HFFc6 (cell line): ENCODE results near the gene RPS18. TPM values are rescaled to one million over a fixed set of nuclear protein-coding genes. Genes with fewer than 3 reads are reported as not detected.

Source experiments
- DNase-seq: peaks from one replicate; pipeline ENCODE4 v3.0.0-alpha.2; 2018
- H3K27ac Mint-ChIP-seq: 2 replicates; pipeline ENCODE4 v1.8.0; 2020; ENCODE audit warnings: mild to moderate bottlenecking, mixed read lengths
- H3K27me3 Mint-ChIP-seq: 2 replicates; pipeline ENCODE4 v1.8.0; 2021; ENCODE audit warnings: mild to moderate bottlenecking, moderate library complexity, mixed read lengths; ENCODE audit not compliant: insufficient read depth
- H3K36me3 Mint-ChIP-seq: 2 replicates; pipeline ENCODE4 v1.8.0; 2021; ENCODE audit warnings: low read depth, mixed read lengths
- H3K4me1 Mint-ChIP-seq: 2 replicates; pipeline ENCODE4 v1.8.0; 2020; ENCODE audit warnings: low read depth, mixed read lengths
- H3K4me3 Mint-ChIP-seq: 2 replicates; pipeline ENCODE4 v1.8.0; 2020; ENCODE audit warnings: mild to moderate bottlenecking, moderate library complexity, mixed read lengths
- H3K9me3 Mint-ChIP-seq: 2 replicates; pipeline ENCODE4 v1.8.0; 2020; ENCODE audit warnings: mild to moderate bottlenecking, mixed read lengths
- CTCF ChIP-seq: fragments of 200-600 bp; sonication (generic); IDR thresholded peaks from 2 replicates; pipeline ENCODE4 v1.5.0; 2021; ENCODE audit warnings: antibody characterized with exemption, mild to moderate bottlenecking
- total RNA-seq, 6 experiments: library from RNA; stranded (reverse); fragmentation: NEBNext Ultra II Directional; extraction: Animal tissue kit (Norgen Biotek cat#: 25700); gene quantifications; 2 replicates in 1 of 6; 3 replicates in 5 of 6; pipeline ENCODE4 v1.2.3, GENCODE V29; 2021

The RPS18 gene
- total RNA-seq, 6 experiments from 2014 or later = 1,449 to 2,347 (median 1,965) TPM

GRCh38 chr6:33277663-33278391 is 6.0 kb downstream of the RPS18 start:
- peaks cover 38% of the 10 kb centered on the region for H3K36me3 Mint-ChIP-seq

DNA sequence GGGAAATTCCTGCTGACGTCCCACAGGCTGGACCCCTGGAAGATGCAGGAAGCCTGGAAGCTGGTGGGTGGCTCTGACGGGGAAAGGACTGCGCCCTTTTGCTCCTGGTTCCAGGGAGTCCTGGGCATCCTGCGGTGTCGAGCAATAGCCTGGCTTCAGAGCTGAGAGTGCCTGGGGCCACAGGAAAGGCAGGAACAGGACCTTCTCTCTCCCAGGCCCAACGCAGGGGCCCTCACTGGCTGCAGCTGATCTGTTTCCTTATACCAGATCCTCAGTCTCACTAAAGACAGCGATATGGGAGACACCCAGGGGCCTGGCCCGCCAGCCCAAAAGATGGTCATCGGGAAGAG is 6.5 kb downstream of the RPS18 start:
- no peak overlapping the region for H3K4me3 Mint-ChIP-seq
- H3K4me1 Mint-ChIP-seq = peaks cover 35% of the 10 kb centered on the region
- peaks cover 33% of the 10 kb centered on the region for H3K36me3 Mint-ChIP-seq
- H3K9me3 Mint-ChIP-seq = no peaks in the 10 kb centered on the region
- 0 out of 2 replicates have a peak overlapping the region, but pooled peaks have one; percentile 7 for H3K27ac Mint-ChIP-seq
- TF ChIP-seq CTCF = no peak
- peaks cover 18% of the 10 kb centered on the region; the same call in 1 of the 2 replicates for H3K27me3 Mint-ChIP-seq
- no peak for DNase-seq

More at GRCh38 chr6:33277663-33278391, 6.0 kb downstream of the RPS18 start:
- TF ChIP-seq CTCF = no peak
- Mint-ChIP-seq H3K27ac (peak overlapping the region; percentile 78), H3K27me3 (peaks cover 21% of the 10 kb centered on the region; the same call in 1 of the 2 replicates), H3K4me1 (peaks cover 41% of the 10 kb centered on the region), H3K9me3 (peaks cover 2% of the 10 kb centered on the region; the same call in 1 of the 2 replicates), H3K4me3 (peak overlapping the region; percentile 73)
- no peak for DNase-seq

DNA sequence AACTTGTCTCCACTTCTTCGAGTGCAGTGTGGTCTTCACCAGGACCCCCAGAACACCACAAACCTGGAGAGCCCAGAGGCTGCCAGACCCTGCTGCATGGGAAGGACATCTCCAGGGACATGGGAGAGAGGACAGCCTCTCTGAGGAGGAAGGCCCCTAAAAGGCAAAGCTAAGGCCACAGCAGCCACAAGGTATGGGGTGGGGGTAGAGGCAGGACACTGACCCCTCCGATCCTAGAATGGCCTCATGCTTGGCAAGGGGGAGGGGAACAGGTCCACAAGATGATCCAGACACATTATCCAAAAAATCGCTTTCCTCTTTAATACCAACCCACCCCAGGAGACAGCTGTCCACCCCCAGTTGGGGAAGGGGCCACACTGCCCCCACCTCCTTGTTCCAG is 6.9 kb downstream of the RPS18 start:
- H3K27me3 Mint-ChIP-seq = peaks cover 14% of the 10 kb centered on the region; the same call in 1 of the 2 replicates
- TF ChIP-seq CTCF = no peak
- H3K36me3 Mint-ChIP-seq = peaks cover 28% of the 10 kb centered on the region
- DNase-seq = no peak
- H3K4me3 Mint-ChIP-seq = no peak overlapping the region
- H3K9me3 Mint-ChIP-seq = no peaks in the 10 kb centered on the region
- H3K4me1 Mint-ChIP-seq = peaks cover 31% of the 10 kb centered on the region
- 0 out of 2 replicates have a peak overlapping the region, but pooled peaks have one; percentile 7 for H3K27ac Mint-ChIP-seq

DNA sequence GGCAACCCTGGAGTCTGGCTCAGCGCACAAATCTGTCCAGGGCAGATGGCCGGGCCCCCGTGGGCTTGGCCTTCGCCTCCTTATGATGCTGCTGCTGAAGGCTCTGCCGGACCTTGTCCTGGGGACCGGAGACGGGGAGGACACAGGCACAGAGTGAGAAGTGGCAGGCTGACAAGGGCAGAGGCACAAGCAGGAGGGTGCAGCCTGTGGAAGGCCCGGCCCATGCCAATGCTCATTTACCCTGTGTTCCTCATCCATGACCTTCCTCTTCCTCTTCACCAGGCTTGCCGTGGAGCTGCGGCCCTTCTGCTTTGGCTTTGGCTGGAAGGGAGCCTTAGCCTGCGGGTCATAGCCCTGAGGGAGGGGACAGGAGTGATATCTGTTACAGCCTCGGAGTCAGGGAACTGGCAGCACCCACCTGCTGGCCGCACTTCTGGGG is 7.4 kb downstream of the RPS18 start:
- peaks cover 26% of the 10 kb centered on the region for H3K4me1 Mint-ChIP-seq
- no peak for DNase-seq
- no peak overlapping the region for H3K27ac Mint-ChIP-seq
- TF ChIP-seq CTCF = no peak
- no peak overlapping the region for H3K4me3 Mint-ChIP-seq
- H3K9me3 Mint-ChIP-seq = no peaks in the 10 kb centered on the region
- peaks cover 15% of the 10 kb centered on the region; the same call in 1 of the 2 replicates for H3K27me3 Mint-ChIP-seq
- H3K36me3 Mint-ChIP-seq = peaks cover 25% of the 10 kb centered on the region

DNA sequence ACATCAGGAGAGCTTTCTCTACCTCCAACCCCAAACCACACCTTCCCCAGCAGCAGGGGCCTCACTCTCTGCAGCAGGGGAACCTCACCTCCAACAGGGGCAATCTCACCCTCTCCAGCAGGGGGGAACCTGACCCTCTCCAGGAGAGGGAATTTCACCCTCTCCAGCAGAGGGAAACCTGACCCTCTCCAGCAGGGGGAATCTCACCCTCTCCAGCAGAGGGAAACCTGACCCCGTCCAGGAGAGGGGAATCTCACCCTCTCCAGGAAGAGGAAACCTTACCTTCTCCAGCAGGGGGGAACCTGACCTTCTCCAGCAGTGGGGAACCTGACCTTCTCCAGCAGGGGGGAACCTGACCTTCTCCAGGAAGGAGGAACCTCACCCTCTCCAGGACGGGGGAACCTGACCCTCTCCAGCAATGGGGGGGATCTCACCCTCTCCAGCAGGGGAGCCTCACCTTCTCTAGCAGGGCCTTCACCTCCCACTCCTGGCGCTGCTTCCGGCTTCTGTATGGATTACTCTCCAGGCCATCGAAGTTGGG is 8.2 kb downstream of the RPS18 start:
- Mint-ChIP-seq H3K9me3 (no peaks in the 10 kb centered on the region), H3K36me3 (peaks cover 17% of the 10 kb centered on the region), H3K4me3 (no peak overlapping the region), H3K4me1 (peaks cover 18% of the 10 kb centered on the region), H3K27me3 (peaks cover 15% of the 10 kb centered on the region; the same call in 1 of the 2 replicates), H3K27ac (no peak overlapping the region)
- TF ChIP-seq CTCF = peak; percentile 84
- peak; percentile 69 for DNase-seq
